Stimulated activated CD4-positive, alpha-beta T cell treated with anti-CD3 and anti-CD28 coated beads, Interleukin-1b, Interleukin-23, amount 100 ng/mL, for 24 hours (primary cell): ENCODE data around the gene DUSP19.

Experiments used
- DNase-seq, 4 experiments: peaks; one replicate each; pipeline ENCODE4 v3.0.0-alpha.2; 2020; ENCODE audit warnings: low read depth in 4 of 4, low spot score in 1 of 4

The DUSP19 gene

GRCh38 chr2:183124222-183124956 is 45.8 kb downstream of the DUSP19 start, which contains the start of gene NUP35:
NUP35 (plus strand) TSS chr2:183124443; CDS start chr2:183124458, 15 bp downstream.
- DNase-seq = peak; percentile 65 to 75 (median 72)

- DNase-seq = no peak
These were observed 46.4 kb downstream of the DUSP19 start for GRCh38 chr2:183124957-183125255.

DNA sequence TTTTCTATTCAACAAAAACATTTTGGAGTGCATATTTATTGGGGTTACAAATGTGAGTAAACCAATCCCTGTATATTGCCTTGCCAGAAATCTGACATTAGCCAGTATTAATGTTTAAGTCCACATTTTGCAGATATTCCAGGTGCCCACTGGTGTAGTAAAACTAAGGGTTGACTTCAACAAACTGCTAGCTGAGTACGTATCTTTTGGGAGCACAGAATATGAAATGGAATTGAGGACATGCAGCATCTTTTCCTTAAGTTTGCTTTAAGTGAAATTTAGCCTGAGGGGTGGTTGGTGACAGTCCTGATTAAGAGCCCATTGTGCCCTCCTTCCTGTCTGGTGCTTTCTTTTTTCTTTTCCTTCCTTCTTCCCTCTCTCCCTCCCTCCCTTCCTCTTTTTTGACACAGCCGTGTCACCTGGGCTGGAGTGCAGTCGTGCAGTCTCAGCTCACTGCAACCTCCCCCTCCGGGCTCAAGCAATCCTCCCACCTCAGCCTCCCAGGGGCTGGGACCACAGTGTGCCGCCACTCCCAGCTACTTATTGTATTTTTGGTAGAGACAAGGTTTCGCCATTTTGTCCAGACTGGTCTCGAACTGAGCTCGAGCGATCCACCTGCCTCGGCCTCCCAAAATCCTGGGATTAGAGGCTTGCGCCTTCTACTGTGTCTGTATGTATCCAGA is 47.3 kb downstream of the DUSP19 start:
- no peak for DNase-seq

GRCh38 chr2:183126635-183127034 is 48.1 kb downstream of the DUSP19 start:
- DNase-seq = no peak

DNA sequence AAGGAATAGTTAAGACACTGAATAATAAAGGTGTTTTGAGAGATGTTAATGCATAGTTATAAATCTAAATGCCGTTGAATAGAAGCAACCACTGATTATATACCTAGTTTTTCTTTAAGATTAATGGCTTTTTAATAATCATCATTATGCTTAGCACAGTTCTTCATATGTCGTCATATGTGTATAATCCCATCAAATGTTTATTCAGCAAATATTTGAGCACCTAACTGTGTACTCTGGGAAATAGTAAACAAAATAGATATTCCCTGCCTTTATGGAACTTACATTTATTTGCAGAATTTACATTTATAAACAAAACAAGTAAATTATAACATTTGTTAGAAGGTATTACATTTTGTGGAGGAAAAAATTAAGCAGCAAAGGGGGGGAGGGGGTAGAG is 55.5 kb downstream of the DUSP19 start:
- DNase-seq = no peak

- DNase-seq = no peak
These were observed 70.4 kb downstream of the DUSP19 start for GRCh38 chr2:183148955-183149354.

- no peak for DNase-seq
These were observed 70.9 kb downstream of the DUSP19 start for GRCh38 chr2:183149489-183149888.
